ENCODE measurements around the gene PPP1R3C. TPM values are rescaled to one million over a fixed set of nuclear protein-coding genes. Genes with fewer than 3 reads are reported as not detected.

The PPP1R3C gene
- total and polyA plus RNA-seq, 4 donors = 2.2 to 88.4 (median 11.8) TPM

GRCh38 chr10:91634246-91634645 is 1.4 kb upstream of the PPP1R3C start:
- no peaks in the 10 kb centered on the region for H3K9me3 ChIP-seq (ENCODE audit: control insufficient read depth in 4 of 4, insufficient read depth in 3 of 4, low read length in 3 of 4)

GRCh38 chr10:91630625-91631024 is 2.2 kb downstream of the PPP1R3C start:
- Histone ChIP-seq H3K4me3 (peak overlapping the region; percentile 19), H3K27me3 (ENCODE audit: control insufficient read depth in 3 of 3, insufficient read depth in 3 of 3, low read length in 2 of 3) (no peaks in the 10 kb centered on the region), H3K4me1 (ENCODE audit: control insufficient read depth in 5 of 5, insufficient read depth in 5 of 5, low read length in 5 of 5) (peaks cover 2 to 46% (median 8%) of the 10 kb centered on the region in 5 donors), H3K9me3 (ENCODE audit: control insufficient read depth in 4 of 4, insufficient read depth in 3 of 4, low read length in 3 of 4) (no peaks in the 10 kb centered on the region), H3K9ac (ENCODE audit: insufficient read depth in 1 of 2, low read length in 2 of 2) (peak overlapping the region; percentile 35 to 81), H3K27ac (ENCODE audit: low read depth in 1 of 2, low read length in 1 of 2) (peak overlapping the region; percentile 44 to 68), H3K36me3 (ENCODE audit: control insufficient read depth in 4 of 4, insufficient read depth in 4 of 4, low read length in 4 of 4) (peaks cover 0 to 52% (median 22%) of the 10 kb centered on the region in 4 donors)
- 84 to 85% methylated on average over 10 of the region's 10 CpGs for WGBS, 2 donors
- DNase-seq = peak in 1 of 3 donors; percentile 30
- no peak for TF ChIP-seq CTCF (IDR thresholded peaks at IDR 0.05; ENCODE audit: control extremely low read depth, extremely low read depth)
- no peak for ATAC-seq (ENCODE audit: insufficient read depth, low FRiP score)

More at GRCh38 chr10:91634246-91634645, 1.4 kb upstream of the PPP1R3C start:
- H3K4me3 ChIP-seq = no peak overlapping the region
- no peak overlapping the region for H3K9ac ChIP-seq (ENCODE audit: insufficient read depth in 1 of 2, low read length in 2 of 2)
- no peak for ATAC-seq (ENCODE audit: insufficient read depth, low FRiP score)
- TF ChIP-seq CTCF (IDR thresholded peaks at IDR 0.05; ENCODE audit: control extremely low read depth, extremely low read depth) = no peak
- H3K27me3 ChIP-seq (ENCODE audit: control insufficient read depth in 3 of 3, insufficient read depth in 3 of 3, low read length in 2 of 3) = no peaks in the 10 kb centered on the region
- no peak overlapping the region for H3K27ac ChIP-seq (ENCODE audit: low read depth in 1 of 2, low read length in 1 of 2)
- peaks cover 0 to 32% (median 14%) of the 10 kb centered on the region in 4 donors for H3K36me3 ChIP-seq (ENCODE audit: control insufficient read depth in 4 of 4, insufficient read depth in 4 of 4, low read length in 4 of 4)
- WGBS, 2 donors = 78 to 79% methylated on average over 5 of the region's 5 CpGs
- H3K4me1 ChIP-seq (ENCODE audit: control insufficient read depth in 5 of 5, insufficient read depth in 5 of 5, low read length in 5 of 5) = peaks cover 0 to 35% (median 4%) of the 10 kb centered on the region in 5 donors
- DNase-seq = peak in 1 of 3 donors; percentile 38

- TF ChIP-seq CTCF (IDR thresholded peaks at IDR 0.05; ENCODE audit: control extremely low read depth, extremely low read depth) = no peak
- no peak for ATAC-seq (ENCODE audit: insufficient read depth, low FRiP score)
Observed at GRCh38 chr10:91629715-91630549, 2.9 kb downstream of the PPP1R3C start.

More at GRCh38 chr10:91629715-91630549, 2.9 kb downstream of the PPP1R3C start:
- DNase-seq = peak in 2 of 3 donors; percentile 31 to 52
- 81 to 83% methylated on average over 11 of the region's 11 CpGs for WGBS, 2 donors
- Histone ChIP-seq H3K4me3 (peak overlapping the region; percentile 18), H3K36me3 (ENCODE audit: control insufficient read depth in 4 of 4, insufficient read depth in 4 of 4, low read length in 4 of 4) (peaks cover 0 to 59% (median 26%) of the 10 kb centered on the region in 4 donors), H3K4me1 (ENCODE audit: control insufficient read depth in 5 of 5, insufficient read depth in 5 of 5, low read length in 5 of 5) (peaks cover 0 to 43% (median 8%) of the 10 kb centered on the region in 5 donors), H3K27ac (ENCODE audit: low read depth in 1 of 2, low read length in 1 of 2) (peak overlapping the region; percentile 44 to 68), H3K9ac (ENCODE audit: insufficient read depth in 1 of 2, low read length in 2 of 2) (peak overlapping the region; percentile 35 to 81), H3K9me3 (ENCODE audit: control insufficient read depth in 4 of 4, insufficient read depth in 3 of 4, low read length in 3 of 4) (no peaks in the 10 kb centered on the region), H3K27me3 (ENCODE audit: control insufficient read depth in 3 of 3, insufficient read depth in 3 of 3, low read length in 2 of 3) (no peaks in the 10 kb centered on the region)

All from lung (tissue), 12 donors.